GM12801 (cell line): Measurements from ENCODE around the gene KLHDC8B.

ENCODE experiments used
- TF ChIP-seq, protein P1 (sequence below): IDR thresholded peaks from one replicate; pipeline ENCODE4 v1.5.1; 2011; ENCODE audit warnings: control low read depth; ENCODE audit not compliant: insufficient read length; ENCODE audit errors: extremely low read depth

Gene KLHDC8B

DNA sequence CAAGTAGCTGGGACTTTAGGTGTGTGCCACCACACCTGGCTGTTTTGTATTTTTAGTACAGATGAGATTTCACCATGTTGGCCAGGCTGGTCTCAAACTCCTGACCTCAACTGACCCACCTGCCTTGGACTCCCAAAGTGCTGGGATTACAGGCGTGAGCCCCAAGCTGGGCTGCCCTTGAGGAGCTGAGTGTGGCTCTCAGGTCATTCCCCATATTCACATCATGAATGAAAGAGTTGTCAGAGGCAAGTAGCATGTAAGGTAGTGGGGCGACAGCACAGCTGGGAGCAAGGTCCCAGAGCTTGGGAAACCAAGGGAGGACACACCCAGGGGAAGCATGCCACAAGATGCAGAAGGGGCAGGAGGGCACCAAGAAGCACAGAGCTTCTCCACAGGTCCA, 10.2 kb upstream of the KLHDC8B start:
- TF ChIP-seq, protein P1, sequence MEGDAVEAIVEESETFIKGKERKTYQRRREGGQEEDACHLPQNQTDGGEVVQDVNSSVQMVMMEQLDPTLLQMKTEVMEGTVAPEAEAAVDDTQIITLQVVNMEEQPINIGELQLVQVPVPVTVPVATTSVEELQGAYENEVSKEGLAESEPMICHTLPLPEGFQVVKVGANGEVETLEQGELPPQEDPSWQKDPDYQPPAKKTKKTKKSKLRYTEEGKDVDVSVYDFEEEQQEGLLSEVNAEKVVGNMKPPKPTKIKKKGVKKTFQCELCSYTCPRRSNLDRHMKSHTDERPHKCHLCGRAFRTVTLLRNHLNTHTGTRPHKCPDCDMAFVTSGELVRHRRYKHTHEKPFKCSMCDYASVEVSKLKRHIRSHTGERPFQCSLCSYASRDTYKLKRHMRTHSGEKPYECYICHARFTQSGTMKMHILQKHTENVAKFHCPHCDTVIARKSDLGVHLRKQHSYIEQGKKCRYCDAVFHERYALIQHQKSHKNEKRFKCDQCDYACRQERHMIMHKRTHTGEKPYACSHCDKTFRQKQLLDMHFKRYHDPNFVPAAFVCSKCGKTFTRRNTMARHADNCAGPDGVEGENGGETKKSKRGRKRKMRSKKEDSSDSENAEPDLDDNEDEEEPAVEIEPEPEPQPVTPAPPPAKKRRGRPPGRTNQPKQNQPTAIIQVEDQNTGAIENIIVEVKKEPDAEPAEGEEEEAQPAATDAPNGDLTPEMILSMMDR, result no peak

DNA sequence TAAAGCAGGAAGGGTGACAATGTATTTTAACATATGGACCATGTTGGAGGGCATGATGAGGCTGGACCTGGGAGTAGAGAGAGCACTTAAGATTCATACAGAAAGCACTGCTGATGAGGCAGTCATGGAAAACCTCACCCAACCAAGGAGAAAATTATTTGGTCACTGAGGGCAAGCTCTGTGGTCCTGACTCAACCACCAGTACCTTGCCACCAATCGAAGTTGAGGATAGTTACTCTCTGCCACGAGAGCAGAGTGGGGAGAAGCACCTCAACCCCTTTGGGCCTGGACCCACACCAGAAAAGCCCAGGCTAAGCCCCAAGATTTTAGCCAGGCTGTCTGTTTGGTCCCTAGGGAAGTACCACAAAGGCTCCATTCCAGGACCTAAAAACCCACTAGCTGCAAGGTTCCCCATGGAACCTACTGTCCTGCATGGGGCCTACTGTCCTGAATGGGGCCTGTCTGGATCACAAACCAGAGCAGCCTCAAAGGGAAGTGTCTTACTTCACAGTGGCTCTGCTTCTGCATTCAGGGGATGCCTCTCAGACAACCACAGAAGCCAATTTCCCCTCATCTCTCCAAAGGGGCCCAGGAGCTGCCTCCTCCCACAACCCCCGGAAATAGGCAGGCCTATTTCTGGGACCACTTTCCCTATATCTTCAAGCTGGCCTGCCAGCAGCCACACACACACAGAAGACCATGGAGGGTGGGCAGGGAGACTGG, 9.4 kb upstream of the KLHDC8B start:
- TF ChIP-seq, protein P1, result no peak

GRCh38 chr3:49162751-49163419, 8.5 kb upstream of the KLHDC8B start:
- TF ChIP-seq, protein P1, result no peak

DNA sequence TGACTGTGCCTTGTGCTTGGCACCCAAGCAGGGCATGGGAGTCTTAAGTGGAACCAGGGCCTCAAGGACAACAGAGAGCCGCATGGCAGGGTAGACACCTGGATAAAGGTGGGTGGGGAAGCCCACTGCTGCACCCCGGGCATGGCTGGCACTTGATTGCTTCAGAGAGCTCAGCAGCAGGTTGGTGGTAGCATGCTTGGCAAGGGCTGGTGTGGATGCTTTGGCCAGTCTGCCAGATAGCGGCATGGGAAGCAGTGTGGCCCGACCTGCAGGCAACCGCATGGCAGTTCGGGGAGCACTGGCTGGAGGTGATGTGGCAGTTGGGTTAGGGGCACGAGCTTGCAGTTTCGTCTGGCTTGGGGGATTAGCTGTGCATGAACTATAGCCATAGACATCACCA, 7.8 kb upstream of the KLHDC8B start:
- TF ChIP-seq, protein P1, result no peak

DNA sequence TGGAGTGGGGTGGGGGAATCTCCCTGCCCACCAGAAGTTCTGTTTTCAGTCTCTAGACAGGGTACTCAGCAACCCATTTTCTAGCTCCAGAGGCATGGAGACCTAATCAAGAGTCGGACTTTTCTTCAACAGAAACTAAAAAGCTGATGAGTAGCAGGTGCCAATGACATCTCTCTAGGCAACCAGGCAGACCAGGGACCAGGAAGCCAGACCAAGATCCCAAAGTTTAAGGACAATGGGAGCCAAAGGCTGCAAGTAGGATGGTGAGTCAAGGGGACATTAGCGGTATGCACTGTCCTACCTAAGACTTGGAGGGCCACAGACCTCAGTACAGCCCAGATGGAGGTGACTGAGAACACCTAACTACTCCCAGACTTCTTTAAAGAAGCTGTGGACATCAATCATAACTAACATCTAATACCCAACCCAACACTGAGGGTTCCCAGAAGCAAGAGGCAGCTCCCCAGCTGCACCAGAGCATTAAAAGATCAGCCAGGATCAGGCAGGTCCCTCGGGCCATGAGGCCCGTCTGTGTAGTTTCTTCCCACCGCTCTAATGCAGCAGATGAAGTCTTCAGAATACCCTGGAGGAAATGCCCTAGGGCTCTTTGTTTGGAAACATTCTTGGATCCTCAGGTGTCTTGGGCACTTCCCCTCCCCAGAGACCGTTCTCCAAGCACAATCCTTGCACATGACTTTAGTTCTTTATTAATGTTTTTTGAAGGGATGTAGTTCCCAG, 6.2 kb upstream of the KLHDC8B start:
- TF ChIP-seq, protein P1, result no peak

DNA sequence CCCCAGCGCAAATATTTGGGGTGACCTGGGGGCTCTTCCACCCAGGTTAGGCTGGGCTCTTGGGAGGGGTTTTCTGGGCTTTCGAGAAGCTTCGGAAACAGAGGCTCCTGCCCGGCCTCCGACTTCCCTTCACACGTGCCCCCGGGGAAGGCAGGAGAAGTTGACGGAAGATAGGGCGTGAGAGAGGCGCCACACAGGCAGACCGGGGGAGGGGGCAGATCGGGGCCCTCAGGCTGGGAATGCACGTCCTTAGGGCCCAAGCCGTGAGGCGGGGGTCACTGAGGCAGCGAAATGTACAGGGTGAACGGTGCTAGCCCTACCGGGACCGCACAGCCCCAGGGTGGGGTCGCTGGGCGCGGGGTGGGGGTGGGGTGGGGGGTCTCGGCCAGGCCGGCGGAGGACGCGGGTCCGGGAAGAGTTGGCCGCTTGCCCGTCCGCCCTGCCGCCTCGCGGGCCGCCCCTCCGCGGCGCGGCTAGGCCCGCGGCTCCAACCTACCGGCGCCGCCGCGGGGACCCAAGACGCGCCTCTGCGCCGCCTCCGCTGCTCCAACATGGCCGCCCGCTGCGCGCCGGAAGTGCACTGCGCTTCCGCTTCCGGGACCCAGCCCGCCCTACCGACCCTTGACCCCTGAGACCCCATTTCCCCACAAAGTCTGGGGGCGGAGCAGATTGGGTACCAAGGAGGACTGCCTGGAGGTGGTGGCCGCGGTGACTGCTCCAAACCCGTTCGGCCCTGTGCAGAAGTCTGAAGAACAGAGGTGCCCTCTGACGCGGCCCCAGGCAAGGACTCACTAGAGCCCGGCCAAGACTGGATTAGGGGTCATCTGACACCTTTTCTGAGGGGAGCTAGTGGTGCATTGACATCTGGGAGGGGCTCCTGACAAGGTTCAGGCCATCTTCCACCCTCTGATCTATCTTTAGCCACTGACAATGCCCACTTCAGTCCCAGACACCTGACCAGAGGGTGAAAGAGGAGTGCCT, 5.3 kb upstream of the KLHDC8B start, which contains the start of gene CCDC71:
TSS of gene CCDC71 (minus strand) at position 561 of the 981 bp plus-strand sequence. CDS start 2,123 bp downstream, outside the sequence.
- TF ChIP-seq, protein P1, result no peak
